SK-N-MC (cell line): ENCODE results near the gene CPM.

Experiments
- EZH2 ChIP-seq: fragments of 200-600 bp; sonication (generic); IDR thresholded peaks from one replicate; pipeline ENCODE4 v1.6.1; 2017; ENCODE audit warnings: antibody characterized with exemption
- POLR2AphosphoS5 ChIP-seq: IDR thresholded peaks from 2 replicates; pipeline ENCODE4 v1.6.1; 2012; ENCODE audit warnings: mild to moderate bottlenecking, low read depth, low read length, borderline replicate concordance

GRCh38 chr12:68808388-68809189 lies 124.4 kb downstream of the CPM start:
- TF ChIP-seq POLR2AphosphoS5: no peak
- no peak for TF ChIP-seq EZH2
